CD14-positive monocyte (primary cell): ENCODE data around the gene C11orf97. TPM values are rescaled to one million over a fixed set of nuclear protein-coding genes. Genes with fewer than 3 reads are reported as not detected.

ENCODE experiments used
- DNase-seq, 3 donors: peaks; one replicate each; pipeline ENCODE4 v3.0.0-alpha.2; 2011 to 2022
- H2AFZ ChIP-seq: 2 replicates; pipeline ENCODE4 v1.6.0; 2012; ENCODE audit warnings: mild to moderate bottlenecking, low read depth, low read length, inconsistent platforms; ENCODE audit not compliant: insufficient read depth, poor library complexity, severe bottlenecking
- H3K27ac ChIP-seq, 2 donors: 1 replicate in 1 of 2; 2 replicates in 1 of 2; pipeline ENCODE4 v1.5.1; 2012 to 2013; ENCODE audit warnings: low read length in 2 of 2, control low read depth in 1 of 2, inconsistent platforms in 1 of 2, low read depth in 1 of 2, mild to moderate bottlenecking in 1 of 2
- H3K27me3 ChIP-seq, 2 donors: one replicate each; pipeline versions ENCODE4 v1.6.0 to v1.6.1; 2011 to 2013; ENCODE audit warnings: low read length in 2 of 2; ENCODE audit not compliant: control insufficient read depth in 2 of 2, insufficient read depth in 2 of 2
- H3K36me3 ChIP-seq, 2 donors: replicated peaks in 1 of 2; 1 replicate in 1 of 2; 2 replicates in 1 of 2; pipeline versions ENCODE4 v1.5.1 to v1.6.1; 2012 to 2013; ENCODE audit warnings: low read length in 2 of 2, control low read depth in 1 of 2, inconsistent platforms in 1 of 2, mild to moderate bottlenecking in 1 of 2; ENCODE audit not compliant: insufficient read depth in 2 of 2, control insufficient read depth in 1 of 2
- H3K4me1 ChIP-seq, 2 donors: 1 replicate in 1 of 2; 2 replicates in 1 of 2; pipeline versions ENCODE4 v1.5.1 to v1.6.1; 2012 to 2013; ENCODE audit warnings: low read length in 2 of 2, control low read depth in 1 of 2, inconsistent platforms in 1 of 2, mild to moderate bottlenecking in 1 of 2, moderate library complexity in 1 of 2; ENCODE audit not compliant: insufficient read depth in 2 of 2, control insufficient read depth in 1 of 2
- H3K4me2 ChIP-seq: replicated peaks from 2 replicates; pipeline ENCODE3; 2012; ENCODE audit warnings: low read length, moderate library complexity, mild to moderate bottlenecking; ENCODE audit not compliant: poor library complexity, severe bottlenecking; ENCODE audit errors: extremely low read depth
- H3K4me3 ChIP-seq, 3 experiments: fragments of 200-600 bp in 1 of 3; sonication (generic) in 1 of 3; replicated peaks in 1 of 3; 1 replicate in 2 of 3; 2 replicates in 1 of 3; pipeline ENCODE4 v1.5.1; 2011 to 2013; ENCODE audit warnings: low read length in 3 of 3, mild to moderate bottlenecking in 3 of 3, control low read depth in 2 of 3, low read depth in 2 of 3, inconsistent platforms in 1 of 3, moderate library complexity in 1 of 3
- H3K79me2 ChIP-seq: 2 replicates; pipeline ENCODE4 v1.6.0; 2012; ENCODE audit warnings: mild to moderate bottlenecking, control low read depth, inconsistent platforms, low read length, moderate library complexity; ENCODE audit not compliant: insufficient read depth
- H3K9ac ChIP-seq: 2 replicates; pipeline ENCODE4 v1.6.0; 2017; ENCODE audit warnings: low read length, mild to moderate bottlenecking; ENCODE audit not compliant: insufficient read depth, poor library complexity, severe bottlenecking
- H3K9me3 ChIP-seq, 2 donors: replicated peaks in 1 of 2; 1 replicate in 1 of 2; 2 replicates in 1 of 2; pipeline versions ENCODE4 v1.5.1 to v1.6.1; 2012 to 2013; ENCODE audit warnings: low read length in 2 of 2, control low read depth in 1 of 2; ENCODE audit not compliant: control insufficient read depth in 1 of 2, insufficient read depth in 1 of 2
- H4K20me1 ChIP-seq: 2 replicates; pipeline ENCODE4 v1.6.0; 2012; ENCODE audit warnings: mild to moderate bottlenecking, low read length, control low read depth, moderate library complexity; ENCODE audit not compliant: insufficient read depth
- H3K27ac Mint-ChIP-seq, 7 donors: one replicate each; pipeline ENCODE4 v1.8.0; 2020; ENCODE audit warnings: mild to moderate bottlenecking in 7 of 7, mixed read lengths in 7 of 7, moderate library complexity in 6 of 7, inconsistent platforms in 2 of 7
- H3K27me3 Mint-ChIP-seq, 3 donors: one replicate each; pipeline ENCODE4 v1.8.0; 2021 to 2022; ENCODE audit warnings: low read depth in 3 of 3, mild to moderate bottlenecking in 3 of 3, mixed read lengths in 3 of 3, moderate library complexity in 3 of 3, inconsistent platforms in 1 of 3
- H3K36me3 Mint-ChIP-seq, 2 donors: one replicate each; pipeline ENCODE4 v1.8.0; 2020; ENCODE audit warnings: mixed read lengths in 2 of 2, inconsistent platforms in 1 of 2, mild to moderate bottlenecking in 1 of 2
- H3K4me1 Mint-ChIP-seq: one replicate; pipeline ENCODE4 v1.8.0; 2020; ENCODE audit warnings: mild to moderate bottlenecking, mixed read lengths
- H3K4me3 Mint-ChIP-seq, 2 donors: one replicate each; pipeline ENCODE4 v1.8.0; 2020; ENCODE audit warnings: mild to moderate bottlenecking in 2 of 2, mixed read lengths in 2 of 2, moderate library complexity in 1 of 2
- H3K9me3 Mint-ChIP-seq, 7 donors: one replicate each; pipeline ENCODE4 v1.8.0; 2020 to 2022; ENCODE audit warnings: mixed read lengths in 7 of 7, mild to moderate bottlenecking in 6 of 7, moderate library complexity in 6 of 7, inconsistent platforms in 2 of 7
- CTCF ChIP-seq: fragments of 200-600 bp; IDR thresholded peaks from one replicate; pipeline ENCODE4 v1.8.0; 2022; ENCODE audit warnings: antibody characterized with exemption, mild to moderate bottlenecking
- WGBS: methylation state at CpG from one replicate; pipeline ENCODE4 v1.1.5; 2013; ENCODE audit warnings: missing lambda C conversion rate; ENCODE audit not compliant: insufficient coverage; 5-methylcytosine and 5-hydroxymethylcytosine counted together
- intact Hi-C, 2 donors: fragments of 100-400 bp; cut with micrococcal nuclease; formaldehyde crosslinking; loops; one replicate each; pipeline versions ENCODE4 v1.15.0 to v1.15.1; 2023
- polyA plus RNA-seq, 3 donors: library from polyadenylated mRNA; depleted of rRNA in 1 of 3; unstranded in 2 of 3; stranded (reverse) in 1 of 3; fragments of 300-500 nt in 2 of 3; fragments of >200 nt in 1 of 3; fragmentation: Illumina TruSeq in 2 of 3; gene quantifications; 1 replicate in 2 of 3; 2 replicates in 1 of 3; pipeline ENCODE4 v1.2.3, GENCODE V29; 2012 to 2021

The C11orf97 gene
- polyA plus RNA-seq, 3 donors: not detected

- H3K9me3 ChIP-seq: no peaks in the 10 kb centered on the region
- Mint-ChIP-seq H3K9me3 (peaks cover 0 to 2% (median 0%) of the 10 kb centered on the region in 7 donors), H3K27ac (peak overlapping the region; percentile 92 to 97 (median 94)), H3K4me3 (peak overlapping the region; percentile 99 to 100), H3K36me3 (peaks cover 8% of the 10 kb centered on the region in 2 donors), H3K27me3 (peaks cover 0 to 2% (median 0%) of the 10 kb centered on the region in 3 donors), H3K4me1 (peaks cover 65% of the 10 kb centered on the region)
- H3K27ac ChIP-seq: peak overlapping the region; percentile 96 to 99
- H3K4me1 ChIP-seq: peaks cover 69% of the 10 kb centered on the region in 2 donors
- intact Hi-C loops: loop anchor here in 1 of 2 donors (5.0 kb wide), 1 partner anchor 36 kb away; no protein-coding TSS in a partner anchor
- H3K27me3 ChIP-seq: no peaks in the 10 kb centered on the region
- TF ChIP-seq CTCF: no peak
- H3K36me3 ChIP-seq: no peaks in the 10 kb centered on the region
- H3K79me2 ChIP-seq: peaks cover 97% of the 10 kb centered on the region
- no peak for DNase-seq
- no CpG with 5 or more reads among the region's 2 CpGs for WGBS
- peak overlapping the region; percentile 93 for H3K4me2 ChIP-seq
- H3K4me3 ChIP-seq: peak overlapping the region; percentile 75 to 91 (median 91)
- peaks cover 31% of the 10 kb centered on the region for H4K20me1 ChIP-seq
- H3K9ac ChIP-seq: peak overlapping the region; percentile 93
- H2AFZ ChIP-seq: peak overlapping the region; percentile 88
These were observed 33.9 kb downstream of the C11orf97 start for GRCh38 chr11:94546162-94546470.

GRCh38 chr11:94546886-94547285, 34.6 kb downstream of the C11orf97 start:
- no peaks in the 10 kb centered on the region for H3K9me3 ChIP-seq
- Mint-ChIP-seq H3K27ac (peak overlapping the region in 6 of 7 donors; percentile 68 to 94 (median 78)), H3K27me3 (peaks cover 0 to 2% (median 0%) of the 10 kb centered on the region in 3 donors), H3K4me1 (peaks cover 70% of the 10 kb centered on the region), H3K4me3 (peak overlapping the region; percentile 99 to 100), H3K36me3 (peaks cover 8% of the 10 kb centered on the region in 2 donors), H3K9me3 (peaks cover 0 to 2% (median 0%) of the 10 kb centered on the region in 7 donors)
- H3K36me3 ChIP-seq: no peaks in the 10 kb centered on the region
- peak overlapping the region; percentile 93 for H3K4me2 ChIP-seq
- peaks cover 76 to 77% of the 10 kb centered on the region in 2 donors for H3K4me1 ChIP-seq
- peaks cover 31% of the 10 kb centered on the region for H4K20me1 ChIP-seq
- TF ChIP-seq CTCF: no peak
- H3K27ac ChIP-seq: peak overlapping the region in 1 of 2 donors; percentile 96
- H2AFZ ChIP-seq: no peak overlapping the region
- peaks cover 97% of the 10 kb centered on the region for H3K79me2 ChIP-seq
- peak overlapping the region; percentile 75 to 91 (median 91) for H3K4me3 ChIP-seq
- no peak overlapping the region for H3K9ac ChIP-seq
- H3K27me3 ChIP-seq: no peaks in the 10 kb centered on the region
- 29% methylated on average over 1 of the region's 1 CpG for WGBS
- intact Hi-C loops: loop anchor here in 1 of 2 donors (5.0 kb wide), 1 partner anchor 35 kb away; no protein-coding TSS in a partner anchor
- no peak for DNase-seq
